ENCODE measurements around the gene CPVL. TPM values are rescaled to one million over a fixed set of nuclear protein-coding genes. Genes with fewer than 3 reads are reported as not detected.
A peak's percentile ranks its signal among the peaks of the same experiment; 100 is the strongest.
"Not testable (repeated sequence)": the region's sequence is repeated elsewhere in the genome, so short reads cannot be mapped to it uniquely, and the experiment has no call there.

Gene CPVL
- total and polyA plus RNA-seq, 2 experiments from 2014 or later = 30.6 to 95.2 TPM

GRCh38 chr7:29100924-29101323 lies 45.4 kb downstream of the CPVL start:
- H3K36me3 ChIP-seq = no peaks in the 10 kb centered on the region
- H3K4me1 ChIP-seq (ENCODE audit: low read depth) = no peaks in the 10 kb centered on the region
- no peaks in the 10 kb centered on the region for H3K27me3 ChIP-seq
- no peaks in the 10 kb centered on the region for H3K9me3 ChIP-seq (ENCODE audit: low read depth)
- no peak for DNase-seq (ENCODE audit: low read depth in 1 of 2, low spot score in 1 of 2)
- no peak overlapping the region for H3K4me3 ChIP-seq
- no peak overlapping the region for H3K27ac ChIP-seq
- TF ChIP-seq CTCF (IDR thresholded peaks at IDR 0.05; ENCODE audit: low read depth, low read length) = no peak

GRCh38 chr7:29099896-29100847 lies 46.2 kb downstream of the CPVL start:
- Histone ChIP-seq H3K27ac (no peak overlapping the region), H3K4me3 (no peak overlapping the region), H3K27me3 (no peaks in the 10 kb centered on the region), H3K9me3 (ENCODE audit: low read depth) (no peaks in the 10 kb centered on the region), H3K4me1 (ENCODE audit: low read depth) (no peaks in the 10 kb centered on the region), H3K36me3 (no peaks in the 10 kb centered on the region)
- DNase-seq (ENCODE audit: low read depth in 1 of 2, low spot score in 1 of 2) = peak in 1 of 2 donors; percentile 3
- no peak for TF ChIP-seq CTCF (IDR thresholded peaks at IDR 0.05; ENCODE audit: low read depth, low read length)

- no peak overlapping the region for H3K27ac ChIP-seq
- H3K27me3 ChIP-seq = no peaks in the 10 kb centered on the region
- no peak overlapping the region for H3K4me3 ChIP-seq
- no peaks in the 10 kb centered on the region for H3K36me3 ChIP-seq
- TF ChIP-seq CTCF (IDR thresholded peaks at IDR 0.05; ENCODE audit: low read depth, low read length) = no peak
- no peaks in the 10 kb centered on the region for H3K4me1 ChIP-seq (ENCODE audit: low read depth)
- no peak for DNase-seq (ENCODE audit: low read depth in 1 of 2, low spot score in 1 of 2)
- H3K9me3 ChIP-seq (ENCODE audit: low read depth) = no peaks in the 10 kb centered on the region
These were observed 49.9 kb downstream of the CPVL start for GRCh38 chr7:29096446-29096730.

GRCh38 chr7:29095631-29096445 lies 50.5 kb downstream of the CPVL start:
- no peaks in the 10 kb centered on the region for H3K9me3 ChIP-seq (ENCODE audit: low read depth)
- no peaks in the 10 kb centered on the region for H3K27me3 ChIP-seq
- H3K4me1 ChIP-seq (ENCODE audit: low read depth) = no peaks in the 10 kb centered on the region
- H3K4me3 ChIP-seq = no peak overlapping the region
- no peak for TF ChIP-seq CTCF (IDR thresholded peaks at IDR 0.05; ENCODE audit: low read depth, low read length)
- no peaks in the 10 kb centered on the region for H3K36me3 ChIP-seq
- no peak overlapping the region for H3K27ac ChIP-seq
- DNase-seq (ENCODE audit: low read depth in 1 of 2, low spot score in 1 of 2) = peak in 1 of 2 donors; percentile 55

- H3K4me3 ChIP-seq; H3K36me3 ChIP-seq; H3K27me3 ChIP-seq; H3K9me3 ChIP-seq (ENCODE audit: low read depth); H3K27ac ChIP-seq; H3K4me1 ChIP-seq (ENCODE audit: low read depth); DNase-seq (ENCODE audit: low read depth in 1 of 2, low spot score in 1 of 2): not testable (repeated sequence)
These were observed 53.2 kb downstream of the CPVL start for GRCh38 chr7:29093091-29093490.

- Histone ChIP-seq H3K4me3 (no peak overlapping the region), H3K27me3 (no peaks in the 10 kb centered on the region), H3K9me3 (ENCODE audit: low read depth) (no peaks in the 10 kb centered on the region), H3K4me1 (ENCODE audit: low read depth) (peaks cover 6% of the 10 kb centered on the region), H3K36me3 (no peaks in the 10 kb centered on the region), H3K27ac (no peak overlapping the region)
- DNase-seq (ENCODE audit: low read depth in 1 of 2, low spot score in 1 of 2) = peak in 1 of 2 donors; percentile 46
- TF ChIP-seq CTCF (IDR thresholded peaks at IDR 0.05; ENCODE audit: low read depth, low read length) = no peak
These were observed 54.6 kb downstream of the CPVL start for GRCh38 chr7:29091715-29092114.

Measured in cardiac muscle cell (in vitro differentiated cells and primary cell).